ENCODE data around the gene FAM13C. TPM values are rescaled to one million over a fixed set of nuclear protein-coding genes. Genes with fewer than 3 reads are reported as not detected.
A peak's percentile ranks its signal among the peaks of the same experiment; 100 is the strongest.

Gene FAM13C
- total and polyA plus RNA-seq, 10 donors: 1.5 to 19.7 (median 8.9) TPM

DNA sequence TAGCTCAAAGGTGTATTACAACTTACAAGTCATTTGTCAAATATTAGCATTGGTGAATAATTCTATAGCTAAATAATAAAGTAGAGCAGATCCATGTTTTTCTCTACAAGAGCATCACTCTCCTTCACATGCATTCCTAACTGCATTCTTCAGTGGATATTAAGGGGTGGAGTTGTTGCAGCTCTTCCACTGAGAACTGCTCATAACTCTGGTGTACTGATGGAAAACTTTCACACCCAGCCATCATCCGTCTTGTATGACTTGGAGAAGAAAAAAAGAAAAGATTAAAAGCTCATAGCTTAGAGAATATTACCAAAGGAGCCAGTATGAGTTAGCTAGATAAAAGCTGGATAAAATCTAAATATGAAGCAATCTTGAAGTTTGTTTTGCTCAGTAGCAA lies 10.2 kb upstream of the FAM13C start:
- no peak for TF ChIP-seq CTCF (IDR thresholded peaks at IDR 0.05 in 8 of 11, conservative IDR thresholded peaks at IDR 0.05 in 3 of 11)
- TF ChIP-seq POLR2AphosphoS5 (IDR thresholded peaks at IDR 0.05): no peak
- TF ChIP-seq POLR2A (IDR thresholded peaks at IDR 0.05): no peak
- Histone ChIP-seq H3K36me3 (no peaks in the 10 kb centered on the region), H3K27ac (no peak overlapping the region), H3K4me3 (no peak overlapping the region), H3K4me1 (no peaks in the 10 kb centered on the region), H3K9me3 (no peaks in the 10 kb centered on the region), H3K27me3 (replicated peaks in 1 of 7) (no peaks in the 10 kb centered on the region)
- no peak for DNase-seq
- intact Hi-C loops (cut with DNase I; ENCODE audit: low total_unique reads): no loop called here
- WGBS, 5 donors: 58 to 86% (median 65%) methylated on average over 1 of the region's 1 CpG

DNA sequence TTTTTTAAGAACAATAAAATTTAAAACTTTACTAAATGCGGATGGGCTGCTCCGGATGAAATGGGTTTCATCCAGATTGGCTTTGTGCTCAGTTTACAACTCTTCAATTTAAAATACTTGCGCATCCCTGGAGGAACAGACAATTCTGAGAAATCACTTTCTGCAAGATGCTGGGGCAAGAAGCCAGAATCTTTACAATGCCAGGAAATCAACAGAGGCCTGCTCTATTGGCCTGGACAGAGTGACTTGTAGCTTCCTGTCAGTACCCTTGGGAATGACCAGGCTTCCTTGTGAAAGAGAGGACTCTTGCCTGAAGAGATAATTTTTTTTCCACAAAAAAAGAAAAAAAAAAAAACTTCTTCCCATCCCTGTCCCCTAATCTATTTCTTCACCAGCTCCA lies 3.9 kb upstream of the FAM13C start:
- Histone ChIP-seq H3K4me1 (peaks cover 0 to 27% (median 16%) of the 10 kb centered on the region in 6 donors), H3K9me3 (no peaks in the 10 kb centered on the region), H3K27ac (peak overlapping the region in 5 of 8 donors; percentile 3 to 44 (median 16)), H3K36me3 (no peaks in the 10 kb centered on the region), H3K4me3 (no peak overlapping the region), H3K27me3 (replicated peaks in 1 of 7) (peaks cover 0 to 24% (median 0%) of the 10 kb centered on the region in 7 donors)
- no peak for DNase-seq
- intact Hi-C loops (cut with DNase I; ENCODE audit: low total_unique reads): no loop called here
- TF ChIP-seq POLR2AphosphoS5 (IDR thresholded peaks at IDR 0.05) (peak in 1 of 3 donors; percentile 29), POLR2A (IDR thresholded peaks at IDR 0.05) (no peak)
- 55 to 71% (median 60%) methylated on average over 3 of the region's 3 CpGs for WGBS, 5 donors

DNA sequence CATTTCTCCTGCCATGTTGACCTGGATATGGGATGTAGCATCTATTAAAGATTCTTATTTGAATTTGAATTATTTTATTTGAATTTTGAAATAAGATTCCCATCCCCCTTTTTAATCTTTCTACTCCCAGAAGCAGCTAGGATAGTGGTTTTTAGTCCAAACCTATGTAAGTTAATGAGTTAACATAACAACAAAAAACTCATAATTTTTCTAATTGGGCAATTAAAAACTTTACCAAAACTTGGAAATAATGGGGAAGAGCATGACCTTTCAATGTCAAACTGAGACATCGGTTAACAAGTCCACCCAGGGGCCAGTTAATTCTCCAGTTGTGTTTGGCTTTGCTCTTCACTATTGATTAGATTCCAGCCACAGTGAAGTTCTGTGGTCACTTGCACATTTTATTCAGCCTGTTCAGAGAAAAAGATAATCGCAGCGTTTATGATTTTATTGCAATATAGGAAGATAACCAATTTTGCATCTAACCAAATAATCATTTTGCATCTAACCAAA lies 1.2 kb upstream of the FAM13C start:
- Histone ChIP-seq H3K4me3 (peak overlapping the region in 2 of 8 donors; percentile 30 to 48), H3K9me3 (no peaks in the 10 kb centered on the region), H3K27me3 (replicated peaks in 1 of 7) (peaks cover 0 to 24% (median 0%) of the 10 kb centered on the region in 7 donors), H3K36me3 (no peaks in the 10 kb centered on the region), H3K27ac (peak overlapping the region in 2 of 8 donors; percentile 64 to 77), H3K4me1 (peaks cover 0 to 46% (median 17%) of the 10 kb centered on the region in 6 donors)
- WGBS, 5 donors: 84 to 90% (median 87%) methylated on average over 3 of the region's 3 CpGs
- DNase-seq: no peak
- TF ChIP-seq POLR2AphosphoS5 (IDR thresholded peaks at IDR 0.05) (no peak), POLR2A (IDR thresholded peaks at IDR 0.05) (no peak), CTCF (IDR thresholded peaks at IDR 0.05 in 8 of 11, conservative IDR thresholded peaks at IDR 0.05 in 3 of 11) (no peak)
- intact Hi-C loops (cut with DNase I; ENCODE audit: low total_unique reads): no loop called here

DNA sequence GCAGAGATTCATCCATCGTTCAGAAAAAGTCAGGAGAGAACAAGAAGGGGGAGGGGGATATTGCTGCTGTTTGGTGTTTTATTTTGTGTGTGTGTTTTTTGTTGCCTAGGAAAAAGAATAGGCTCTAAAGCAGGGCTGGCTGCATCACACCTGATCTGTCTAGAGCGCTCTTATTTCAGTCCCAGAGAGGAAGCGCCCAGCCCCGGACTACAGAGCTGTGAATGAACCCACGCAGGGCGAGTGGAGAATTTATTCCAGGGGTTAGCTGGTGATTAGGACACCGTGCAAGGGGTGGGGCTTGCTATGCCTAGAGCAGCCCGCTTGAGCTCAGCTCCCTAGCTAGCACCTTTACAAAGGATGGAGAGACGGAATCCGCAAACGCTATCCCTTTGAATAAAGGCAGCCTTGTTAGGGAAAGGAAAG lies 621 bp upstream of the FAM13C start:
- intact Hi-C loops (cut with DNase I; ENCODE audit: low total_unique reads): no loop called here
- Histone ChIP-seq H3K27me3 (replicated peaks in 1 of 7) (peaks cover 0 to 24% (median 0%) of the 10 kb centered on the region in 7 donors), H3K9me3 (no peaks in the 10 kb centered on the region), H3K27ac (peak overlapping the region in 7 of 8 donors; percentile 64 to 81 (median 72)), H3K36me3 (no peaks in the 10 kb centered on the region), H3K4me1 (peaks cover 0 to 46% (median 17%) of the 10 kb centered on the region in 6 donors), H3K4me3 (peak overlapping the region; percentile 4 to 66 (median 38))
- TF ChIP-seq POLR2AphosphoS5 (IDR thresholded peaks at IDR 0.05) (peak in 1 of 3 donors; percentile 19), CTCF (IDR thresholded peaks at IDR 0.05 in 8 of 11, conservative IDR thresholded peaks at IDR 0.05 in 3 of 11) (no peak), POLR2A (IDR thresholded peaks at IDR 0.05) (no peak)
- no peak for DNase-seq
- WGBS, 5 donors: 2 to 7% (median 4%) methylated on average over 11 of the region's 11 CpGs

Data from spleen (tissue), 11 donors.